Trophoblast cell (in vitro differentiated cells and primary cell): ENCODE results near the gene BCO1.

ENCODE experiments used
- DNase-seq, 2 donors: peaks; one replicate each; pipeline ENCODE4 v3.0.0-alpha.2; 2016
- H2AFZ ChIP-seq: 2 replicates; pipeline ENCODE4 v1.6.1; 2013; ENCODE audit warnings: low read length, moderate library complexity, mild to moderate bottlenecking; ENCODE audit not compliant: insufficient read depth, poor library complexity
- H2AK5ac ChIP-seq: 2 replicates; pipeline ENCODE4 v1.6.1; 2013; ENCODE audit warnings: mild to moderate bottlenecking, low read length
- H2BK120ac ChIP-seq: 2 replicates; pipeline ENCODE4 v1.6.1; 2013; ENCODE audit warnings: low read length, mild to moderate bottlenecking, moderate library complexity; ENCODE audit not compliant: insufficient read depth, poor library complexity
- H2BK12ac ChIP-seq: 2 replicates; pipeline ENCODE4 v1.6.1; 2013; ENCODE audit warnings: mild to moderate bottlenecking, low read length, moderate library complexity
- H2BK5ac ChIP-seq: 2 replicates; pipeline ENCODE4 v1.6.1; 2013; ENCODE audit warnings: low read length, low read depth, moderate library complexity, mild to moderate bottlenecking; ENCODE audit not compliant: poor library complexity
- H3K14ac ChIP-seq: 2 replicates; pipeline ENCODE4 v1.6.1; 2013; ENCODE audit warnings: mild to moderate bottlenecking, low read length
- H3K18ac ChIP-seq: 2 replicates; pipeline ENCODE4 v1.6.1; 2013; ENCODE audit warnings: mild to moderate bottlenecking, low read length
- H3K23ac ChIP-seq: 2 replicates; pipeline ENCODE4 v1.6.1; 2013; ENCODE audit warnings: low read length
- H3K27ac ChIP-seq: 2 replicates; pipeline ENCODE4 v1.5.1; 2013; ENCODE audit warnings: low read depth, mild to moderate bottlenecking, inconsistent platforms, low read length, moderate library complexity
- H3K27me3 ChIP-seq: 2 replicates; pipeline ENCODE4 v1.6.1; 2013; ENCODE audit warnings: inconsistent platforms, mild to moderate bottlenecking, low read length, moderate library complexity; ENCODE audit not compliant: insufficient read depth
- H3K36me3 ChIP-seq, 2 experiments: 1 replicate in 1 of 2; 2 replicates in 1 of 2; pipeline ENCODE4 v1.6.1; 2013; ENCODE audit warnings: low read length in 2 of 2, mild to moderate bottlenecking in 2 of 2, moderate library complexity in 1 of 2; ENCODE audit not compliant: insufficient read depth in 2 of 2, control insufficient read depth in 1 of 2
- H3K4ac ChIP-seq: 2 replicates; pipeline ENCODE4 v1.6.1; 2013; ENCODE audit warnings: low read depth, mild to moderate bottlenecking, low read length, moderate library complexity
- H3K4me1 ChIP-seq, 2 experiments: 1 replicate in 1 of 2; 2 replicates in 1 of 2; pipeline ENCODE4 v1.6.1; 2013; ENCODE audit warnings: low read length in 2 of 2, mild to moderate bottlenecking in 2 of 2, moderate library complexity in 1 of 2; ENCODE audit not compliant: insufficient read depth in 2 of 2, control insufficient read depth in 1 of 2
- H3K4me2 ChIP-seq: 2 replicates; pipeline ENCODE4 v1.6.1; 2013; ENCODE audit warnings: inconsistent platforms, mild to moderate bottlenecking, low read length, moderate library complexity
- H3K4me3 ChIP-seq: 2 replicates; pipeline ENCODE4 v1.5.1; 2013; ENCODE audit warnings: mild to moderate bottlenecking, low read depth, low read length, inconsistent platforms
- H3K79me1 ChIP-seq: one replicate; pipeline ENCODE4 v1.6.1; 2013; ENCODE audit warnings: low read length
- H3K79me2 ChIP-seq: 2 replicates; pipeline ENCODE4 v1.6.1; 2013; ENCODE audit warnings: low read length, mild to moderate bottlenecking; ENCODE audit not compliant: control insufficient read depth, insufficient read depth, poor library complexity
- H3K9ac ChIP-seq: 2 replicates; pipeline ENCODE4 v1.6.1; 2013; ENCODE audit warnings: mild to moderate bottlenecking, low read length
- H3K9me3 ChIP-seq: 2 replicates; pipeline ENCODE4 v1.6.1; 2013; ENCODE audit warnings: low read depth, mild to moderate bottlenecking, control low read depth, inconsistent platforms, low read length; ENCODE audit not compliant: insufficient read depth
- H4K12ac ChIP-seq: 2 replicates; pipeline ENCODE4 v1.6.1; 2013; ENCODE audit warnings: low read depth, mild to moderate bottlenecking, low read length, moderate library complexity
- H4K8ac ChIP-seq: 2 replicates; pipeline ENCODE4 v1.6.1; 2013; ENCODE audit warnings: low read depth, mild to moderate bottlenecking, low read length, moderate library complexity
- H4K91ac ChIP-seq: one replicate; pipeline ENCODE4 v1.6.1; 2013; ENCODE audit warnings: low read depth, mild to moderate bottlenecking, low read length, moderate library complexity
- WGBS: extraction: QIAGEN DNeasy Blood & Tissue Kit; methylation state at CpG from one replicate; pipeline ENCODE4 v1.1.7; 2013; ENCODE audit warnings: missing lambda C conversion rate; ENCODE audit not compliant: insufficient read length, insufficient coverage; ENCODE audit errors: extremely low coverage; 5-methylcytosine and 5-hydroxymethylcytosine counted together

Gene BCO1

DNA sequence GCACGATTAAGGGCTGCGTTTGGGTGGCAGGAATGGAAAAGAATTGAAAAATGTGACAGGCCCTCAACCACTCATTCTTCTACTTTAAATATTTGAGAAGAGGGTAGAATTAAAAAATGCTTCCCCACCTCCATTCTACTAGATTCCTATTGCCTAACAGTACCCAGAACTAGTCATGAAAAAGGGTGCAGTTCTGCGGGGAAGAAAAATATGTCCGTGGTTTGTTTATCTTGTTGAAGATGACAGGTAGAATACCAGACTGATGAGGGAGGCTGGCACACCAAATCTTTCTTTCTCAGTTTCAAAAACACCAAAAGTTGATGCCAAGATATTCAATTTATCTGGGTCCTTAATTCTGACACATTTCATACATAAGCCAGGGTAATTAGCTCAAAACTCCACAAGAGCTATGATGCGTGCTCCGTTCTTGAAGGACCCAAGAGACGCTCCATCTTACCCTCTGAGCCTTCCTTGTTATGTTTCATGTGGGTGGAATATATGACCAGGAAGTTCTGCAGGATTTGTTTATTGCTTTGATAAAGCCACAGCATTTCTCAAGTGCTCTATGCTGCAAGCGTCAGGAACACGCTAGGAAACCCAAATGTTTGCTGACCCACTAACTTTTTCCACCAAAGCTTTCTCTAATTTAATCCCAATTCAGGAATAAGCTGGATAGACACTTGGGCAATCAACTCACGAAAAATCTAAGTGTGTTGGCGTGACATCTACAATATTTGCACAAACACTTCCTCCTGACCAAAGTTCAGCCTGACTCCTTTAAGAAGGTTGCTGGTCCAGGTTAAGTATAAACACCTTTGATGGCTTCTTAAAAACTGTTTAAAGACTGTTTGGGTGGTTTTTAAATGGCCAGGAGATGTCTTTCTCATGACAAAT, 55.7 kb downstream of the BCO1 start:
- H3K27ac ChIP-seq: no peak overlapping the region
- H3K4me1 ChIP-seq: no peaks in the 10 kb centered on the region
- no peak overlapping the region for H4K12ac ChIP-seq
- H3K27me3 ChIP-seq: no peaks in the 10 kb centered on the region
- H3K14ac ChIP-seq: no peak overlapping the region
- no peak overlapping the region for H3K18ac ChIP-seq
- H2AK5ac ChIP-seq: no peak overlapping the region
- H3K4me3 ChIP-seq: no peak overlapping the region
- H4K8ac ChIP-seq: no peak overlapping the region
- no peak overlapping the region for H3K23ac ChIP-seq
- H2BK5ac ChIP-seq: no peak overlapping the region
- H3K9me3 ChIP-seq: no peaks in the 10 kb centered on the region
- WGBS: no CpG with 5 or more reads among the region's 11 CpGs
- no peak overlapping the region for H2BK12ac ChIP-seq
- no peak overlapping the region for H3K9ac ChIP-seq
- no peak overlapping the region for H2AFZ ChIP-seq
- H3K79me1 ChIP-seq: no peaks in the 10 kb centered on the region
- H3K4ac ChIP-seq: no peak overlapping the region
- H3K36me3 ChIP-seq: no peaks in the 10 kb centered on the region
- no peak overlapping the region for H4K91ac ChIP-seq
- no peak overlapping the region for H3K4me2 ChIP-seq
- DNase-seq: no peak
- no peaks in the 10 kb centered on the region for H3K79me2 ChIP-seq
- H2BK120ac ChIP-seq: no peak overlapping the region

DNA sequence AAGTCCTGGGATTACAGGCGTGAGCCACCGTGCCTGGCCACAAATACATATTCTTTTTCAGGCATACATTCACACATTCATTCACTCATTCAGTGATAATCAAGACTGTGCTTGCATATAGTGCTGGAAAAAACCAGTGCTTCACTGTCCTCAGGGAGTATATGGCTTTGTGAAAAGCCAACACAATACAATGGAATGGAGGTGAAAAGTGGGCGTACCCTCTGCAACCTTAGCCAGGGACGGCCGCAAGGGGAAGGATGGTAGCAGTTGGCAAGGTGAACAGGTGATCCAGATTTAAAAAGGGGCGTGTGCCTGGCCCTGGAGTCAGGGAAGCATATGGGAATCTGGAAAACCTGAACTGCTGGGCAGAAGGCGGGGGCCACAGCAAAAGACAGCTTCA, 58.1 kb downstream of the BCO1 start:
- no peak overlapping the region for H2AFZ ChIP-seq
- no peak overlapping the region for H4K8ac ChIP-seq
- no peak overlapping the region for H4K91ac ChIP-seq
- H3K4me2 ChIP-seq: no peak overlapping the region
- H3K23ac ChIP-seq: no peak overlapping the region
- no peak overlapping the region for H2BK120ac ChIP-seq
- no peak overlapping the region for H3K4ac ChIP-seq
- H3K18ac ChIP-seq: no peak overlapping the region
- H3K27me3 ChIP-seq: no peaks in the 10 kb centered on the region
- H3K27ac ChIP-seq: no peak overlapping the region
- H3K79me1 ChIP-seq: no peaks in the 10 kb centered on the region
- WGBS: no CpG with 5 or more reads among the region's 7 CpGs
- no peak overlapping the region for H3K9ac ChIP-seq
- H3K4me3 ChIP-seq: no peak overlapping the region
- H2BK12ac ChIP-seq: no peak overlapping the region
- no peak for DNase-seq
- H2BK5ac ChIP-seq: no peak overlapping the region
- H3K36me3 ChIP-seq: no peaks in the 10 kb centered on the region
- H3K14ac ChIP-seq: no peak overlapping the region
- no peaks in the 10 kb centered on the region for H3K79me2 ChIP-seq
- H2AK5ac ChIP-seq: no peak overlapping the region
- no peak overlapping the region for H4K12ac ChIP-seq
- H3K9me3 ChIP-seq: no peaks in the 10 kb centered on the region
- H3K4me1 ChIP-seq: no peaks in the 10 kb centered on the region

DNA sequence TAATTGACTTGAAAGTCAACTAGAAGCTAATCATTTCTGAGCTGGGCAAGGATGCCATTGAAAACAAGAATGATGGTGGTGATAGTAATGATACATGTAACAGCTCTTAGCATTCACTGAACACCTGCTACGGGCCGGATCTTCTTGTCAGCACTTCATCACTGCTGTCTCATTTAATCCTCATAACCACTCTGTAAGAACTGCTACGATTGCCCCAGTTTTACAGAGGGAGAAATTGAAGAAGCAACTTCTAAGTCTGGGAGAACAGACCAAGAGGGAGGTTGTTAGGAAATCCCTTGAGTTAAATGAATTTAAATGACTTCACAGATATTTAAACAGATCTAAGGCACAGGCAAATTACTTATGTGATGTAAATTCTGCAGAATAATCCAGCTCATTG, 69.3 kb downstream of the BCO1 start:
- H4K12ac ChIP-seq: no peak overlapping the region
- no peak overlapping the region for H3K27ac ChIP-seq
- no peak overlapping the region for H2BK12ac ChIP-seq
- no peak overlapping the region for H3K4me2 ChIP-seq
- no peak overlapping the region for H3K14ac ChIP-seq
- H3K79me2 ChIP-seq: no peaks in the 10 kb centered on the region
- WGBS: no CpG with 5 or more reads among the region's 3 CpGs
- no peak overlapping the region for H3K9ac ChIP-seq
- no peak overlapping the region for H2BK120ac ChIP-seq
- no peak overlapping the region for H2AK5ac ChIP-seq
- no peak for DNase-seq
- peaks cover 0 to 4% of the 10 kb centered on the region in 2 experiments for H3K4me1 ChIP-seq
- H4K8ac ChIP-seq: no peak overlapping the region
- H3K9me3 ChIP-seq: no peaks in the 10 kb centered on the region
- H2BK5ac ChIP-seq: no peak overlapping the region
- H3K4me3 ChIP-seq: no peak overlapping the region
- H3K79me1 ChIP-seq: no peaks in the 10 kb centered on the region
- H4K91ac ChIP-seq: no peak overlapping the region
- no peak overlapping the region for H3K4ac ChIP-seq
- H2AFZ ChIP-seq: no peak overlapping the region
- no peak overlapping the region for H3K23ac ChIP-seq
- H3K36me3 ChIP-seq: peaks cover 0 to 3% of the 10 kb centered on the region in 2 experiments
- H3K18ac ChIP-seq: no peak overlapping the region
- H3K27me3 ChIP-seq: no peaks in the 10 kb centered on the region

DNA sequence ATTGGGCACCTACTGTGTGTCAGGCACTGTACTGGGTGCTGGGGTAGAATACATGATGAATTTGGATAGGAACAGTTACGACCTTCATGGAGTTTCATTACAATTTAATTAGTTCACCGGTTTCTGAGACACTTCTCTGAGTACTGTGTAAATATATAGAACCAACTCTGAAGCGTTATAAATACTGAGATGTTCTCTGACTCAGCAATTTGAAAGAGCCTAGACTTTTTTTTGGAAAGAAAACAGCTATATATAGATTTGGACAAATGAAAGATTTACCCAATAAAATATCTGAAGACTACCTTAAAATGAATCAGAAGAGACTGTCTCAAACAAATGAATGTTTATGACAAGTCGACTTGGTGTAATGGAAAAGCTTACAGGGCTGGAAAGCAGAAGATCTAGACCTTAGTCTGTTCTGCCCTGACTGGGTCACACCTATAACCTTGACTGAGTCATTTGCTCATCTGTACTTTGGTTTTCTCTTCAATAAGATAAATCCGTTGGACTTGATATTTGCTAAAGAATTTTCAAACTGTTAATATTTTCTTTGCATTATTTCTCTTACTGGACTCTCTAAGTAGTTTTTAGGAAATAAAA, 71.7 kb downstream of the BCO1 start:
- Histone ChIP-seq H3K4ac (no peak overlapping the region), H3K4me1 (peaks cover 2 to 9% of the 10 kb centered on the region in 2 experiments), H3K9ac (no peak overlapping the region), H3K14ac (no peak overlapping the region), H2BK12ac (no peak overlapping the region), H3K18ac (no peak overlapping the region), H3K9me3 (no peaks in the 10 kb centered on the region), H3K79me1 (no peaks in the 10 kb centered on the region), H2AK5ac (no peak overlapping the region), H3K36me3 (peaks cover 0 to 3% of the 10 kb centered on the region in 2 experiments), H2BK120ac (no peak overlapping the region), H2BK5ac (no peak overlapping the region), H2AFZ (no peak overlapping the region), H3K4me2 (no peak overlapping the region), H3K27ac (no peak overlapping the region), H4K12ac (no peak overlapping the region), H3K79me2 (peaks cover 3% of the 10 kb centered on the region), H3K4me3 (no peak overlapping the region), H3K27me3 (no peaks in the 10 kb centered on the region), H3K23ac (no peak overlapping the region), H4K8ac (no peak overlapping the region), H4K91ac (no peak overlapping the region)
- no peak for DNase-seq
- no CpG with 5 or more reads among the region's 5 CpGs for WGBS
